ENCODE results near the gene YBEY. TPM values are rescaled to one million over a fixed set of nuclear protein-coding genes. Genes with fewer than 3 reads are reported as not detected.

The YBEY gene
- polyA plus RNA-seq, 1 donor (not counting 4 experiments of a cell fraction or from before 2014, with no cell fraction given) = 23.5 TPM

- Histone ChIP-seq H3K9me3 (ENCODE audit: control insufficient read depth, low read depth, low read length) (no peaks in the 10 kb centered on the region), H3K27me3 (ENCODE audit: control insufficient read depth, extremely low read depth, insufficient read depth, low read length) (no peaks in the 10 kb centered on the region), H3K4me3 (ENCODE audit: control insufficient read depth in 2 of 3, extremely low read depth in 1 of 3, insufficient read depth in 2 of 3, low read depth in 1 of 3, low read length in 3 of 3) (no peak overlapping the region), H3K79me2 (ENCODE audit: control insufficient read depth, insufficient read depth, low read length) (peaks cover 29% of the 10 kb centered on the region), H2AFZ (ENCODE audit: control insufficient read depth, low read length) (no peak overlapping the region), H3K4me1 (ENCODE audit: control insufficient read depth, extremely low read depth, insufficient read depth, low read length) (peaks cover 13% of the 10 kb centered on the region), H3K9ac (ENCODE audit: control insufficient read depth, extremely low read depth, insufficient read depth, low read length) (no peak overlapping the region), H3K27ac (ENCODE audit: control insufficient read depth, insufficient read depth, low read length) (no peak overlapping the region), H3K4me2 (ENCODE audit: control insufficient read depth, extremely low read depth, insufficient read depth, low read depth, low read length) (no peak overlapping the region), H3K36me3 (ENCODE audit: control insufficient read depth in 2 of 2, extremely low read depth in 1 of 2, insufficient read depth in 2 of 2, low read length in 2 of 2) (no peaks in the 10 kb centered on the region), H4K20me1 (ENCODE audit: control insufficient read depth, extremely low read depth, insufficient read depth, low read length) (no peaks in the 10 kb centered on the region), H3K9me1 (ENCODE audit: control insufficient read depth, extremely low read depth, insufficient read depth, low read length) (no peaks in the 10 kb centered on the region)
- DNase-seq (ENCODE audit: low read depth, low spot score) (no peak), FAIRE-seq (no peak)
- TF ChIP-seq CTCF (optimal IDR thresholded peaks at IDR 0.05 in 1 of 3, IDR thresholded peaks at IDR 0.05 in 1 of 3, conservative IDR thresholded peaks at IDR 0.05 in 1 of 3; ENCODE audit: extremely low read depth in 1 of 3, insufficient read depth in 2 of 3, low read length in 3 of 3) (no peak), EZH2 (IDR thresholded peaks at IDR 0.05; ENCODE audit: low read length) (no peak)
- dilution Hi-C loops (cut with MboI; ENCODE audit: extremely low pct_ligation_motif_present, low sequenced_read_pairs) = no loop called here
These were observed 32.3 kb downstream of the YBEY start for GRCh38 chr21:46318464-46318845.

- Histone ChIP-seq H3K79me2 (ENCODE audit: control insufficient read depth, insufficient read depth, low read length) (peaks cover 30% of the 10 kb centered on the region), H3K4me1 (ENCODE audit: control insufficient read depth, extremely low read depth, insufficient read depth, low read length) (peaks cover 13% of the 10 kb centered on the region), H3K9me3 (ENCODE audit: control insufficient read depth, low read depth, low read length) (no peaks in the 10 kb centered on the region), H3K4me3 (ENCODE audit: control insufficient read depth in 2 of 3, extremely low read depth in 1 of 3, insufficient read depth in 2 of 3, low read depth in 1 of 3, low read length in 3 of 3) (no peak overlapping the region), H3K36me3 (ENCODE audit: control insufficient read depth in 2 of 2, extremely low read depth in 1 of 2, insufficient read depth in 2 of 2, low read length in 2 of 2) (no peaks in the 10 kb centered on the region), H3K4me2 (ENCODE audit: control insufficient read depth, extremely low read depth, insufficient read depth, low read depth, low read length) (no peak overlapping the region), H3K27ac (ENCODE audit: control insufficient read depth, insufficient read depth, low read length) (no peak overlapping the region), H3K27me3 (ENCODE audit: control insufficient read depth, extremely low read depth, insufficient read depth, low read length) (no peaks in the 10 kb centered on the region), H3K9ac (ENCODE audit: control insufficient read depth, extremely low read depth, insufficient read depth, low read length) (no peak overlapping the region), H4K20me1 (ENCODE audit: control insufficient read depth, extremely low read depth, insufficient read depth, low read length) (no peaks in the 10 kb centered on the region), H2AFZ (ENCODE audit: control insufficient read depth, low read length) (no peak overlapping the region), H3K9me1 (ENCODE audit: control insufficient read depth, extremely low read depth, insufficient read depth, low read length) (no peaks in the 10 kb centered on the region)
- FAIRE-seq (no peak), DNase-seq (ENCODE audit: low read depth, low spot score) (no peak)
- dilution Hi-C loops (cut with MboI; ENCODE audit: extremely low pct_ligation_motif_present, low sequenced_read_pairs) = no loop called here
- TF ChIP-seq EZH2 (IDR thresholded peaks at IDR 0.05; ENCODE audit: low read length) (no peak), CTCF (optimal IDR thresholded peaks at IDR 0.05 in 1 of 3, IDR thresholded peaks at IDR 0.05 in 1 of 3, conservative IDR thresholded peaks at IDR 0.05 in 1 of 3; ENCODE audit: extremely low read depth in 1 of 3, insufficient read depth in 2 of 3, low read length in 3 of 3) (no peak)
These were observed 33.0 kb downstream of the YBEY start for GRCh38 chr21:46319186-46319585.
